HG03060 (cell line): ENCODE measurements around the gene TMEM214.

Experiments
- ATAC-seq: cut with Tn5 transposase; IDR thresholded peaks from one replicate; pipeline ENCODE4 v1.9.1; 2021; ENCODE audit warnings: low read depth, moderate number of reproducible peaks; ENCODE audit not compliant: unreplicated experiment

TMEM214 gene

DNA sequence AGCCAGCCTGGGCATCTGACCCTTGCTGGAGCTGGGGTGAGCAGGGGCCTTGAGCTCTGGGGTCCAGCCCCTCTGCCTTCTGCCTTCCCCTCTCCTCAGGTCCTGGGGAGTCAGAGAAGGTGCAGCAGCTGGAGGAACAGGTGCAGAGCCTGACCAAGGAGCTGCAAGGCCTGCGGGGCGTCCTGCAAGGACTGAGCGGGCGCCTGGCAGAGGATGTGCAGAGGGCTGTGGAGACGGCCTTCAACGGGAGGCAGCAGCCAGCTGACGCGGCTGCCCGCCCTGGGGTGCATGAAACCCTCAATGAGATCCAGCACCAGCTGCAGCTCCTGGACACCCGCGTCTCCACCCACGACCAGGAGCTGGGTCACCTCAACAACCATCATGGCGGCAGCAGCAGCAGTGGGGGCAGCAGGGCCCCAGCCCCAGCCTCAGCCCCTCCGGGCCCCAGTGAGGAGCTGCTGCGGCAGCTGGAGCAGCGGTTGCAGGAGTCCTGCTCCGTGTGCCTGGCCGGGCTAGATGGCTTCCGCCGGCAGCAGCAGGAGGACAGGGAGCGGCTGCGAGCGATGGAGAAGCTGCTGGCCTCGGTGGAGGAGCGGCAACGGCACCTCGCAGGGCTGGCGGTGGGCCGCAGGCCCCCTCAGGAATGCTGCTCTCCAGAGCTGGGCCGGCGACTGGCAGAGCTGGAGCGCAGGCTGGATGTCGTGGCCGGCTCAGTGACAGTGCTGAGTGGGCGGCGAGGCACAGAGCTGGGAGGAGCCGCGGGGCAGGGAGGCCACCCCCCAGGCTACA, 49.4 kb downstream of the TMEM214 start:
- ATAC-seq = no peak

DNA sequence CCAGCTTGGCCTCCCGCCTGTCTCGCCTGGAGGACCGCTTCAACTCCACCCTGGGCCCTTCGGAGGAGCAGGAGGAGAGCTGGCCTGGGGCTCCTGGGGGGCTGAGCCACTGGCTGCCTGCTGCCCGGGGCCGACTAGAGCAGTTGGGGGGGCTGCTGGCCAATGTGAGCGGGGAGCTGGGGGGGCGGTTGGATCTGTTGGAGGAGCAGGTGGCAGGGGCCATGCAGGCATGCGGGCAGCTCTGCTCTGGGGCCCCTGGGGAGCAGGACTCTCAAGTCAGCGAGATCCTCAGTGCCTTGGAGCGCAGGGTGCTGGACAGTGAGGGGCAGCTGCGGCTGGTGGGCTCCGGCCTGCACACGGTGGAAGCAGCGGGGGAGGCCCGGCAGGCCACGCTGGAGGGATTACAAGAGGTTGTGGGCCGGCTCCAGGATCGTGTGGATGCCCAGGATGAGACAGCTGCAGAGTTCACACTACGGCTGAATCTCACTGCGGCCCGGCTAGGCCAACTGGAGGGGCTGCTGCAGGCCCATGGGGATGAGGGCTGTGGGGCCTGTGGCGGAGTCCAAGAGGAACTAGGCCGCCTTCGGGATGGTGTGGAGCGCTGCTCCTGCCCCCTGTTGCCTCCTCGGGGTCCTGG, 50.1 kb downstream of the TMEM214 start:
- no peak for ATAC-seq

DNA sequence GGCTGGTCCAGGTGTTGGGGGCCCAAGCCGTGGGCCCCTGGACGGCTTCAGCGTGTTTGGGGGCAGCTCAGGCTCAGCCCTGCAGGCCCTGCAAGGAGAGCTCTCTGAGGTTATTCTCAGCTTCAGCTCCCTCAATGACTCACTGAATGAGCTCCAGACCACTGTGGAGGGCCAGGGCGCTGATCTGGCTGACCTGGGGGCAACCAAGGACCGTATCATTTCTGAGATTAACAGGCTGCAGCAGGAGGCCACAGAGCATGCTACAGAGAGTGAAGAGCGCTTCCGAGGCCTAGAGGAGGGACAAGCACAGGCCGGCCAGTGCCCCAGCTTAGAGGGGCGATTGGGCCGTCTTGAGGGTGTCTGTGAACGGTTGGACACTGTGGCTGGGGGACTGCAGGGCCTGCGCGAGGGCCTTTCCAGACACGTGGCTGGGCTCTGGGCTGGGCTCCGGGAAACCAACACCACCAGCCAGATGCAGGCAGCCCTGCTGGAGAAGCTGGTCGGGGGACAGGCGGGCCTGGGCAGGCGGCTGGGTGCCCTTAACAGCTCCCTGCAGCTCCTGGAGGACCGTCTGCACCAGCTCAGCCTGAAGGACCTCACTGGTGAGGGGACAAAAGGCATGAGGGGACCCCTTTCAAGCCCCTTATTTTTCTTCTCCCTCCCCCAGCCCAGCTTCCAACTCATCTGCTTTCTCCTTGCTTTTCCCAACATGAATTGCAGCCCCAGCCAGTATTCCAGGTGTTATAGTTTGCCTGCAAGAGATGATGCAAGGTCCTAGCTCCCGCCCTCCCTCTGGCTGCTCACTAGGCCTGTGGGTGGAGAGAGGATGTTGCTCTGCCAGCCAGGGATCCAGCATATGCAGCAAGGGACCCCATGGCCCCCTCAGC, 50.9 kb downstream of the TMEM214 start:
- ATAC-seq = no peak

DNA sequence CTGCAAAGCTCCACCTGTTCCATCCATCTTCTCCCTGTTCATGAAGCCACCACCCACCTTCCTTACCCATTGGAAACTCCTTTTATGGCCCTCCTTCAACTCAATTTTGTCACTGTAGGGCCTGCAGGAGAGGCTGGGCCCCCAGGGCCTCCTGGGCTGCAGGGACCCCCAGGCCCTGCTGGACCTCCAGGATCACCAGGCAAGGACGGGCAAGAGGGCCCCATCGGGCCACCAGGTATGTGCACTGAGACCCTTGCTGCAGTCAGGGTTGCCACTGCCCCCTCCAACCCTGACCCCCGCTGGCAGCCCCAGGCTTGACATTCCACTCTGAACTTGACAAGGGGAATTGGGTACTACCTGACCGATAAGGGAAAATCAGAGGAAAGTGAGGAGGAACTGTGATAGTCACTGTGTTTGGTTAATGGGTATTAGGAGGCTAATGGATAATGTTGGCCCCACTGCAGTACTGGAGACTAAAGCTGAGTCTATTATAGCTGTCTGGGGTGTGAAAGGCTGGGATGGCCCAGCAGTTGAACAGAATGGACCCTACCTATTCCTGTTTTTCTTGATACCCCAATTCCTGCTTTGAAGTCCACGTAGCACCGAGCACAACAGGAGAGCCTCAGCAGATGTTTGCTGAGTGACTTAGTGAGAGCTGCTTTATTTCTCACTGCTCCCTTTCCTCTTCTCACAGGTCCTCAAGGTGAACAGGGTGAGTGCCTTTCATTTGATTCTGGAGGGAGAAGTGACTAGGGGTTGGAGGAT, 51.7 kb downstream of the TMEM214 start:
- ATAC-seq = no peak

DNA sequence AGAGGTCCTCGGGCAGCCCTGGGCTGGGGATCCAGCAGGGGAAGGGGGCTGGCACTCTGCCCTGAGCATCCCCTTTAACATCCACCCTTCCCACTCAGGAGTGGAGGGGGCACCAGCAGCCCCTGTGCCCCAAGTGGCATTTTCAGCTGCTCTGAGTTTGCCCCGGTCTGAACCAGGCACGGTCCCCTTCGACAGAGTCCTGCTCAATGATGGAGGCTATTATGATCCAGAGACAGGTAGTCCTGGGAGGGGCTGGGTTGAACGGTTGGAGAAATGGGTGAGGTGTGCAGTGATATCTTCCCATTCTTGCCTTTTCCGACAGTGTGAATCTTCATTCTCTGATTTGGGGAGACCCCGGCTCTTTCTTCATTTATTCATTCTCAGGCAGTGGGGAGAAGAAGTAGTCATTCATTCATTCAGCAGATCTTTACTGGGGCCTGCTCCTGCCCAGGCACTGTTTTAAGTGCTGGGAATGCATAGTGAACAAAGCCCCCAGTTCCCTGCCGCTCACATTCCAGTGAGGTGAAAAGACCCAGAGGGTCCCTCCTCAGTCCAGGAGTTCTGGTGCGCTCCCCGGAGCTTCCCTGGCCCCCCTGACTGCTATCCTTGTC, 52.4 kb downstream of the TMEM214 start:
- ATAC-seq = no peak

DNA sequence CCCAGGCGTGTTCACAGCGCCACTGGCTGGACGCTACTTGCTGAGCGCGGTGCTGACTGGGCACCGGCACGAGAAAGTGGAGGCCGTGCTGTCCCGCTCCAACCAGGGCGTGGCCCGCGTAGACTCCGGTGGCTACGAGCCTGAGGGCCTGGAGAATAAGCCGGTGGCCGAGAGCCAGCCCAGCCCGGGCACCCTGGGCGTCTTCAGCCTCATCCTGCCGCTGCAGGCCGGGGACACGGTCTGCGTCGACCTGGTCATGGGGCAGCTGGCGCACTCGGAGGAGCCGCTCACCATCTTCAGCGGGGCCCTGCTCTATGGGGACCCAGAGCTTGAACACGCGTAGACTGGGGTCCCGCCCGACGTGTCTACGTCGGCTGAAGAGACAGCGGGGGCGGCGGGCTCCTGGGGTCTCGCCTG, 52.9 kb downstream of the TMEM214 start:
- ATAC-seq = no peak

DNA sequence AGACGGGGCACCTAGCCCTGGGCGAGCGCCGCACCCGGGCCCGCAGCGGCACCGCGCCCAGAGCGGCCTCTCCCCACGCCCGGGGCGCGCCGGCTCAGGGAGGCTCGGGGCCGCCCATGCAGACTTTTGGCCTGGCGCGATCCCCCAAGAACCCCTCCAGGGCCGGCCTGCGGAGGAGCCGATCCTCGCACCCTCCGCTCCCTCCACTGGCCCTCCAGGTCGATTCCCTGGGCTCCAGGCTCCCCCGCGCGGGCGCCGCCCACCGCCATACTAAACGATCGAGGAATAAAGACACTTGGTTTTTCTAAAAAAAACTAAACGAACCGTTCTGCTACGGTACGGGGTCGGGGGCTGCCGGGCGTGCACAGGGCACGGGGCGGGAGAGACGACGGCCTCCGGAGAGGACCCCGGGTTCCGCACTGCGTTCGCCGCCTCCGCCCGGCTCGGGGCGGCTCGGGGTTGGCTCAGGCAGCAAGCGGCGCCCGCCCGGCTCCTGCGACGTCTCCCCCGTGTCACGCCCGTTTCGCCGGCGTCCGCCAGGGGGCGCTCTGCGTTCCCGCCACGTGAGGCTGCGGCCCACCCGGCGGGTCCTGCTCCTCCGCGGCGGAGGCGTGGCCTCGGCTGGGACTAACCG, 53.4 kb downstream of the TMEM214 start:
- peak; percentile 57 for ATAC-seq

DNA sequence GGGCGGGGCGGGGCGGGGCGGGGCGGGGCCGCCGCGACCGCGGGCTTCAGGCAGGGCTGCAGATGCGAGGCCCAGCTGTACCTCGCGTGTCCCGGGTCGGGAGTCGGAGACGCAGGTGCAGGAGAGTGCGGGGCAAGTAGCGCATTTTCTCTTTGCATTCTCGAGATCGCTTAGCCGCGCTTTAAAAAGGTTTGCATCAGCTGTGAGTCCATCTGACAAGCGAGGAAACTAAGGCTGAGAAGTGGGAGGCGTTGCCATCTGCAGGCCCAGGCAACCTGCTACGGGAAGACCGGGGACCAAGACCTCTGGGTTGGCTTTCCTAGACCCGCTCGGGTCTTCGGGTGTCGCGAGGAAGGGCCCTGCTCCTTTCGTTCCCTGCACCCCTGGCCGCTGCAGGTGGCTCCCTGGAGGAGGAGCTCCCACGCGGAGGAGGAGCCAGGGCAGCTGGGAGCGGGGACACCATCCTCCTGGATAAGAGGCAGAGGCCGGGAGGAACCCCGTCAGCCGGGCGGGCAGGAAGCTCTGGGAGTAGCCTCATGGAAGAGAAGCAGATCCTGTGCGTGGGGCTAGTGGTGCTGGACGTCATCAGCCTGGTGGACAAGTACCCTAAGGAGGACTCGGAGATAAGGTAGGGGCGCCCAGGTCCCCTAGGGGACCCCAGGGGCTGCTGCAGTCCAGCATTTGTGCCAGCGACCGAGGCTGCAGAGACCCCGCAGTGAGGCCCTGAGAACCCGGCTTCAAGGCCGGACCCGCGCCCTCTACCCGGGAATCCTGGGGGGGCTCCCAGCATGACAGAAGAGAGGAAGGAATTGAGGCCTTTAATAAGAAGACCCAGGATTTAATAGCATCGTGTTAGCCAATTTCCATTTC, 54.2 kb downstream of the TMEM214 start, which contains the start of gene KHK:
TSS of gene KHK (plus strand) at position 49 of the 870 bp plus-strand sequence. CDS start at position 537, 488 bp downstream.
- ATAC-seq = no peak

DNA sequence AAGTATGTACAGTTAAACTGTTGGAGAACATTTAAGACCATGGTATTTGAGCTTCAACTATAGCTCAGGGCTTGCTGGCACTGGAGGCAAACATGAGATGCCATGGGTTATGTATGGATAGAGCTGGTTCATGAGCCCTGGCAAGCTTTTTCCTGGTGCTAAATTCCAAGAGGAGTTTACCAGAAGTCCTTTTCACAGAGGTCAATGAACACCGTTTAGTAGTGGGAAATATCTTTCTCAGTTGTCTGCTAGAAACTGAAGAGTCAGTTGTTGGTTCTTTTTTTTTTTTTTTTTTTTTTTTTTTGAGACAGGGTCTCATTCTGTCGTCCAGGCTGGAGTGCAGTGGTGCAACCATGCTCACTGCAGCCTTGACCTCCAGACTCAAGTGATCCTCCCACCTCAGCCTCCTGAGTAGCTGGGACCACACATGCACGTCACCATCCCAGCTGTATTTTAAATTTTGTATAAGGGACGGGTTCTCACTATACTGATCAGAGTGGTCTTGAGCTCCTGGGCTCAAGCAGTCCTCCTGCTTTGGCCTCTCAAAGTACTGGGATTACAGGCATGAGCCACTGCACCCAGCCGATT, 55.2 kb downstream of the TMEM214 start:
- ATAC-seq = no peak

DNA sequence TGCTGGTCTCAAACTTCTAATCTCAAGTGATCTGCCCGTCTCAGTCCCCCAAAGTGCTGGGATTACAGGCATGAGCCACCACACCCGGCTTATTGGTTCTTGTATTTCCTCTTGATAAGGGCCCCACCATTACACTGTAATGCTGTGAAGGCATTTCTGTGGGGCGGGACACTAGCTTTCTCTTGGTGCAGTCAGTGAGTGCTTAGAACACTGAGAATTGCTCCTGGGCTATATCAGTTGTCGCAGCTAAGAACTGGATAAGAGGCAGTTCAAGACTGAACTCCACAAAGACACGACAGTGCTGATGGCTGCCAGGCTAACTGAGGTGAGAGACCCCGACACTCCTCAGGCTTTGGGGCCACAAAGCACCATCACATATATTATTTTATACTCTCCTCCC, 55.9 kb downstream of the TMEM214 start:
- no peak for ATAC-seq

DNA sequence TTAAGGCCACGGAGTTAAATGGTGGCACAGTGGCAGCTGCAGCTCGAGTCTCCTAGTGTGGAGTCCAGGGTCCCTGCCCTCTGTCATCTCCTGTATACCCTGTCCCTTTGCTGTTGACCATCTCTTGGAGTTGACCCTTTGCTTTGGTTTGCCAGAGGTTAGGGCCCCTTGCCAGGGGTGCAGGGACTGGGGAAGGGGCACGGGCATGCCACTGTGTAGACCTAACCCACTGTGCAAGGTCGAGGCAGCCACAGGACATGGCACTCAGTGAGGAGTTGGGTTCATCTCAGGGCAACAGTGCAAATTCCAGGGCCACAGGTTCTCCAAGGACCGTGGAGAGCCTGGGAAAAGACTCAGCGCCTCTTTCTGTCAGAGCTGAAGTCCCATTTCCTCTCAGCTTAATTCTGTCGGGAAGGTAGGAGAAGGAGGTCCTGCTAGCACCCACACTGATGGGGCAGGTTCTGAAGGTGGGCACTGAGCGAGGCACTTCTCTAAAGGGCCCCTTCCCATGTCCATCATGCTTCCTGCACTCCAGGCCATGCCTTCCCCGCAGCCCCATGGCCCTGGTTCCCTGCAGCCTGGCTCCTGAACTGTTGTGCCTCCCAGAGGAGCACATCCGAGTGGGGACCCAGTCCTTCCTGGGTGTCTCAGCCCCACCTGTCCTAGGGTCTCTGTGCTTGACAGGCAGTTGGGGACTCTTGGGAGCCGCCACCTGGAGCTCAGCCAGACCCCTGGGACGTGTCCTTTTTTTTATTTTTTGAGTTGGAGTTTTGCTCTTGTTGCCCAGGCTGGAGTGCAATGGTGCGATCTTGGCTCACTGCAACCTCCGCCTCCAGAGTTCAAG, 56.6 kb downstream of the TMEM214 start:
- no peak for ATAC-seq
